Activated naive CD8-positive, alpha-beta T cell treated with anti-CD3 and anti-CD28 coated beads, Interleukin-2, amount 50 U/mL, for 24 hours (primary cell): Measurements from ENCODE around the gene GABARAPL2.
"Not testable (repeated sequence)": the region's sequence is repeated elsewhere in the genome, so short reads cannot be mapped to it uniquely, and the experiment has no call there.

ENCODE experiments used
- ATAC-seq: fragments of 150-1000 bp; cut with Tn5 transposase; one replicate; pipeline ENCODE4 v1.10.0; 2021
- DNase-seq: peaks from one replicate; pipeline ENCODE4 v3.0.0; 2021
- H3K27ac Mint-ChIP-seq: one replicate; pipeline ENCODE4 v1.8.0; 2021; ENCODE audit warnings: mild to moderate bottlenecking, mixed read lengths
- H3K27me3 Mint-ChIP-seq: one replicate; pipeline ENCODE4 v1.8.0; 2021; ENCODE audit warnings: mixed read lengths
- H3K36me3 Mint-ChIP-seq: one replicate; pipeline ENCODE4 v1.8.0; 2021; ENCODE audit warnings: low read depth, mixed read lengths
- H3K4me1 Mint-ChIP-seq: one replicate; pipeline ENCODE4 v1.8.0; 2021; ENCODE audit warnings: mixed read lengths
- H3K4me3 Mint-ChIP-seq: one replicate; pipeline ENCODE4 v1.8.0; 2021; ENCODE audit warnings: mild to moderate bottlenecking, moderate library complexity, mixed read lengths
- H3K9me3 Mint-ChIP-seq: one replicate; pipeline ENCODE4 v1.8.0; 2021; ENCODE audit warnings: mixed read lengths

Gene GABARAPL2

GRCh38 chr16:75541236-75541635 is 24.9 kb upstream of the GABARAPL2 start:
- no peak for ATAC-seq
- Mint-ChIP-seq H3K4me3 (no peak overlapping the region), H3K36me3 (peaks cover 2% of the 10 kb centered on the region), H3K9me3 (no peaks in the 10 kb centered on the region), H3K4me1 (no peaks in the 10 kb centered on the region), H3K27me3 (no peaks in the 10 kb centered on the region), H3K27ac (no peak overlapping the region)
- DNase-seq: no peak

- not testable (repeated sequence) for H3K36me3 Mint-ChIP-seq, H3K4me3 Mint-ChIP-seq, H3K27ac Mint-ChIP-seq, DNase-seq, H3K27me3 Mint-ChIP-seq, H3K9me3 Mint-ChIP-seq, ATAC-seq, H3K4me1 Mint-ChIP-seq
Measured at GRCh38 chr16:75542462-75542861, 23.7 kb upstream of the GABARAPL2 start.

GRCh38 chr16:75545879-75546278 is 20.3 kb upstream of the GABARAPL2 start:
- H3K9me3 Mint-ChIP-seq: not testable (repeated sequence)

GRCh38 chr16:75546293-75546692 is 19.9 kb upstream of the GABARAPL2 start:
- H3K4me3 Mint-ChIP-seq: no peak overlapping the region
- peaks cover 2% of the 10 kb centered on the region for H3K4me1 Mint-ChIP-seq
- DNase-seq: no peak
- no peaks in the 10 kb centered on the region for H3K9me3 Mint-ChIP-seq
- peaks cover under 1% of the 10 kb centered on the region for H3K36me3 Mint-ChIP-seq
- ATAC-seq: no peak
- H3K27ac Mint-ChIP-seq: no peak overlapping the region
- H3K27me3 Mint-ChIP-seq: no peaks in the 10 kb centered on the region

More at GRCh38 chr16:75545879-75546278, 20.3 kb upstream of the GABARAPL2 start:
- H3K36me3 Mint-ChIP-seq, H3K4me3 Mint-ChIP-seq, H3K27me3 Mint-ChIP-seq, H3K27ac Mint-ChIP-seq, ATAC-seq, H3K4me1 Mint-ChIP-seq, DNase-seq: not testable (repeated sequence)

- not testable (repeated sequence) for H3K4me1 Mint-ChIP-seq
Measured at GRCh38 chr16:75548456-75548855, 17.7 kb upstream of the GABARAPL2 start.

GRCh38 chr16:75550211-75550662 is 15.9 kb upstream of the GABARAPL2 start:
- H3K36me3 Mint-ChIP-seq: no peaks in the 10 kb centered on the region
- DNase-seq: peak; percentile 7
- H3K27me3 Mint-ChIP-seq: peaks cover 2% of the 10 kb centered on the region
- no peaks in the 10 kb centered on the region for H3K9me3 Mint-ChIP-seq
- no peak overlapping the region for H3K27ac Mint-ChIP-seq
- ATAC-seq: no peak
- H3K4me3 Mint-ChIP-seq: no peak overlapping the region
- H3K4me1 Mint-ChIP-seq: peaks cover 6% of the 10 kb centered on the region

More at GRCh38 chr16:75548456-75548855, 17.7 kb upstream of the GABARAPL2 start:
- DNase-seq, H3K36me3 Mint-ChIP-seq, H3K27ac Mint-ChIP-seq, H3K27me3 Mint-ChIP-seq, H3K9me3 Mint-ChIP-seq, ATAC-seq, H3K4me3 Mint-ChIP-seq: not testable (repeated sequence)

- Mint-ChIP-seq H3K4me1 (peaks cover 11% of the 10 kb centered on the region), H3K4me3 (no peak overlapping the region), H3K9me3 (no peaks in the 10 kb centered on the region), H3K36me3 (no peaks in the 10 kb centered on the region), H3K27me3 (peaks cover 2% of the 10 kb centered on the region), H3K27ac (no peak overlapping the region)
- DNase-seq (no peak), ATAC-seq (no peak)
Measured at GRCh38 chr16:75552951-75553350, 13.2 kb upstream of the GABARAPL2 start.

GRCh38 chr16:75555213-75555706 is 10.9 kb upstream of the GABARAPL2 start:
- no peaks in the 10 kb centered on the region for H3K9me3 Mint-ChIP-seq
- ATAC-seq: peak; percentile 17
- no peaks in the 10 kb centered on the region for H3K36me3 Mint-ChIP-seq
- peak overlapping the region; percentile 86 for H3K27ac Mint-ChIP-seq
- H3K4me3 Mint-ChIP-seq: peak overlapping the region; percentile 87
- H3K4me1 Mint-ChIP-seq: peaks cover 10% of the 10 kb centered on the region
- H3K27me3 Mint-ChIP-seq: peaks cover 6% of the 10 kb centered on the region
- DNase-seq: peak; percentile 46

- H3K4me3 Mint-ChIP-seq: peak within 1 kb of the TSS; percentile 87
- H3K36me3 Mint-ChIP-seq: no peaks in the 10 kb centered on the region
- peak; percentile 98 for DNase-seq
- peaks cover 6% of the 10 kb centered on the region for H3K27me3 Mint-ChIP-seq
- peak; percentile 96 for ATAC-seq
- H3K9me3 Mint-ChIP-seq: no peaks in the 10 kb centered on the region
- H3K27ac Mint-ChIP-seq: peak within 1 kb of the TSS; percentile 86
- H3K4me1 Mint-ChIP-seq: peaks cover 8% of the 10 kb centered on the region
Measured at GRCh38 chr16:75555707-75556430, 10.3 kb upstream of the GABARAPL2 start, which contains the start of gene TMEM231. Gene TMEM231 (minus strand): TSS chr16:75556252. CDS start chr16:75556209, 43 bp downstream.

- DNase-seq (no peak), ATAC-seq (no peak)
- Mint-ChIP-seq H3K9me3 (no peaks in the 10 kb centered on the region), H3K4me3 (peak overlapping the region; percentile 87), H3K27me3 (peaks cover 6% of the 10 kb centered on the region), H3K36me3 (no peaks in the 10 kb centered on the region), H3K4me1 (peaks cover 8% of the 10 kb centered on the region), H3K27ac (peak overlapping the region; percentile 59)
Measured at GRCh38 chr16:75556431-75556950, 9.7 kb upstream of the GABARAPL2 start.

GRCh38 chr16:75558846-75559401 is 7.3 kb upstream of the GABARAPL2 start:
- Mint-ChIP-seq H3K9me3 (no peaks in the 10 kb centered on the region), H3K4me3 (no peak overlapping the region), H3K27ac (no peak overlapping the region), H3K27me3 (peaks cover 7% of the 10 kb centered on the region), H3K4me1 (peaks cover 8% of the 10 kb centered on the region), H3K36me3 (no peaks in the 10 kb centered on the region)
- no peak for ATAC-seq
- DNase-seq: no peak

- H3K4me3 Mint-ChIP-seq: no peak overlapping the region
- H3K9me3 Mint-ChIP-seq: no peaks in the 10 kb centered on the region
- peaks cover 5% of the 10 kb centered on the region for H3K27me3 Mint-ChIP-seq
- ATAC-seq (no peak), DNase-seq (no peak)
- H3K36me3 Mint-ChIP-seq: no peaks in the 10 kb centered on the region
- H3K27ac Mint-ChIP-seq: no peak overlapping the region
- peaks cover 8% of the 10 kb centered on the region for H3K4me1 Mint-ChIP-seq
Measured at GRCh38 chr16:75559564-75560372, 6.4 kb upstream of the GABARAPL2 start.

- Mint-ChIP-seq H3K4me3 (peak overlapping the region; percentile 93), H3K36me3 (peaks cover 10% of the 10 kb centered on the region), H3K27ac (peak overlapping the region; percentile 87), H3K4me1 (peaks cover 35% of the 10 kb centered on the region), H3K9me3 (no peaks in the 10 kb centered on the region), H3K27me3 (peaks cover 2% of the 10 kb centered on the region)
- ATAC-seq (no peak), DNase-seq (peak; percentile 4)
Measured at GRCh38 chr16:75565640-75566039, 539 bp upstream of the GABARAPL2 start.

GRCh38 chr16:75566758-75567255 is 628 bp downstream of the GABARAPL2 start:
- Mint-ChIP-seq H3K9me3 (no peaks in the 10 kb centered on the region), H3K36me3 (peaks cover 17% of the 10 kb centered on the region), H3K4me1 (peaks cover 41% of the 10 kb centered on the region), H3K27ac (peak overlapping the region; percentile 59), H3K27me3 (peaks cover 2% of the 10 kb centered on the region), H3K4me3 (peak overlapping the region; percentile 93)
- DNase-seq (peak; percentile 16), ATAC-seq (no peak)
